B cell (primary cell): ENCODE measurements around the gene PCDHGA8. TPM values are rescaled to one million over a fixed set of nuclear protein-coding genes. Genes with fewer than 3 reads are reported as not detected.

Source experiments
- ATAC-seq: fragments of 200-7000 bp; cut with Tn5 transposase; one replicate; pipeline ENCODE4 v1.10.0; 2021; ENCODE audit warnings: low read depth, mild to moderate bottlenecking, moderate number of reproducible peaks, moderate library complexity
- CTCF ChIA-PET: fragments of 350-600 bp; sonication (Branson Sonifier 250); formaldehyde crosslinking; loops from one replicate; lab custom pipeline; 2021; ENCODE audit warnings: antibody characterized with exemption, inconsistent platforms; lab: Charles Lee
- POLR2A ChIA-PET: fragments of 350-600 bp; sonication (Branson Sonifier 250); formaldehyde crosslinking; loops from one replicate; lab custom pipeline; 2021; ENCODE audit warnings: antibody characterized with exemption; lab: Charles Lee
- DNase-seq: peaks from one replicate; pipeline ENCODE4 v3.0.0; 2013
- H2AFZ ChIP-seq: 2 replicates; pipeline ENCODE4 v1.6.1; 2012; ENCODE audit warnings: mild to moderate bottlenecking, low read depth, low read length; ENCODE audit not compliant: insufficient read depth, poor library complexity, severe bottlenecking
- H3K27ac ChIP-seq, 2 donors: 1 replicate in 1 of 2; 2 replicates in 1 of 2; pipeline ENCODE4 v1.5.1; 2012 to 2013; ENCODE audit warnings: low read length in 2 of 2, mild to moderate bottlenecking in 2 of 2, moderate library complexity in 1 of 2
- H3K27me3 ChIP-seq, 4 experiments: fragments of 200-600 bp in 1 of 4; sonication (generic) in 1 of 4; replicated peaks in 1 of 4; 1 replicate in 2 of 4; 2 replicates in 2 of 4; pipeline versions ENCODE4 v1.6.1 to v1.7.0; 2013 to 2016; ENCODE audit warnings: low read length in 3 of 4, mild to moderate bottlenecking in 2 of 4, mixed read lengths in 1 of 4, moderate library complexity in 1 of 4; ENCODE audit not compliant: insufficient read depth in 4 of 4, control insufficient read depth in 3 of 4; ENCODE audit errors: control extremely low read depth in 1 of 4
- H3K36me3 ChIP-seq, 2 experiments: replicated peaks in 1 of 2; 1 replicate in 1 of 2; 2 replicates in 1 of 2; pipeline versions ENCODE4 v1.6.1 to v1.7.1; 2013; ENCODE audit warnings: low read length in 1 of 2; ENCODE audit not compliant: insufficient read depth in 2 of 2, control insufficient read depth in 1 of 2; ENCODE audit errors: control extremely low read depth in 1 of 2, extremely low read depth in 1 of 2
- H3K4me1 ChIP-seq, 2 donors: fragments of 200-600 bp in 1 of 2; sonication (generic) in 1 of 2; 1 replicate in 1 of 2; 2 replicates in 1 of 2; pipeline versions ENCODE4 v1.5.1 to v1.6.1; 2013 to 2017; ENCODE audit warnings: low read length in 2 of 2; ENCODE audit not compliant: control insufficient read depth in 2 of 2, insufficient read depth in 2 of 2
- H3K4me2 ChIP-seq: replicated peaks from 2 replicates; pipeline ENCODE3; 2012; ENCODE audit warnings: mild to moderate bottlenecking, low read depth, low read length; ENCODE audit not compliant: poor library complexity, severe bottlenecking
- H3K4me3 ChIP-seq, 5 experiments: fragments of 200-600 bp in 1 of 5; sonication (generic) in 1 of 5; 1 replicate in 3 of 5; 2 replicates in 2 of 5; pipeline versions ENCODE4 v1.5.1 to v1.7.0; 2011 to 2016; ENCODE audit warnings: low read length in 4 of 5, mild to moderate bottlenecking in 4 of 5, low read depth in 2 of 5, control low read depth in 1 of 5, moderate library complexity in 1 of 5; ENCODE audit not compliant: insufficient read depth in 1 of 5; ENCODE audit errors: control extremely low read depth in 1 of 5, extremely low read depth in 1 of 5
- H3K79me2 ChIP-seq: fragments of 200-600 bp; sonication (generic); one replicate; pipeline ENCODE4 v1.6.0; 2016; ENCODE audit warnings: low read length; ENCODE audit not compliant: control insufficient read depth, insufficient read depth
- H3K9ac ChIP-seq: fragments of 200-600 bp; sonication (generic); 2 replicates; pipeline ENCODE4 v1.6.1; 2017; ENCODE audit warnings: mild to moderate bottlenecking, low read length, moderate library complexity
- H3K9me3 ChIP-seq, 3 donors: one replicate each; pipeline versions ENCODE4 v1.6.1 to v1.7.1; 2013; ENCODE audit warnings: low read length in 2 of 3; ENCODE audit not compliant: control insufficient read depth in 2 of 3, insufficient read depth in 1 of 3; ENCODE audit errors: control extremely low read depth in 1 of 3
- H4K20me1 ChIP-seq: 2 replicates; pipeline ENCODE4 v1.6.0; 2012; ENCODE audit warnings: mild to moderate bottlenecking, low read length; ENCODE audit not compliant: insufficient read depth, control insufficient read depth, poor library complexity, severe bottlenecking
- H3K27ac Mint-ChIP-seq: one replicate; pipeline ENCODE4 v1.8.0; 2021; ENCODE audit warnings: mixed read lengths
- H3K27me3 Mint-ChIP-seq: one replicate; pipeline ENCODE4 v1.8.0; 2021; ENCODE audit warnings: mixed read lengths
- H3K4me1 Mint-ChIP-seq: one replicate; pipeline ENCODE4 v1.8.0; 2021; ENCODE audit warnings: mixed read lengths
- H3K4me3 Mint-ChIP-seq: one replicate; pipeline ENCODE4 v1.8.0; 2021; ENCODE audit warnings: mixed read lengths
- H3K9me3 Mint-ChIP-seq: one replicate; pipeline ENCODE4 v1.8.0; 2022; ENCODE audit warnings: mixed read lengths; ENCODE audit not compliant: insufficient read depth
- EZH2 ChIP-seq: IDR thresholded peaks from 2 replicates; pipeline ENCODE4 v1.6.1; 2012; ENCODE audit warnings: borderline replicate concordance, low read depth, mild to moderate bottlenecking, moderate library complexity, low read length; ENCODE audit not compliant: insufficient read depth, poor library complexity, severe bottlenecking
- WGBS: methylation state at CpG from one replicate; pipeline ENCODE4 v1.1.5; 2013; ENCODE audit warnings: missing lambda C conversion rate; ENCODE audit not compliant: insufficient coverage; 5-methylcytosine and 5-hydroxymethylcytosine counted together
- intact Hi-C: fragments of 100-400 bp; cut with micrococcal nuclease; formaldehyde crosslinking; loops from one replicate; pipeline ENCODE4 v1.10.0; 2022
- polyA plus RNA-seq: library from polyadenylated mRNA; depleted of rRNA; stranded (reverse); fragments of >200 nt; gene quantifications from 2 replicates; pipeline ENCODE4 v1.2.3, GENCODE V29; 2012
- total RNA-seq, 2 donors: library from RNA; stranded (reverse); fragments of 120-200 nt in 1 of 2; gene quantifications; 1 replicate in 1 of 2; 2 replicates in 1 of 2; pipeline versions ENCODE4 v1.2.3 to v1.2.4, GENCODE V29; 2013 to 2022
- TF ChIP-seq, protein P1 (sequence below): fragments of 200-600 bp; IDR thresholded peaks from one replicate; pipeline ENCODE4 v1.8.0; 2022; ENCODE audit warnings: antibody characterized with exemption, mild to moderate bottlenecking

Gene PCDHGA8
- total and polyA plus RNA-seq, 2 donors (not counting 1 experiment from before 2014, with no cell fraction given), result 0.21 to 1.2 TPM

DNA sequence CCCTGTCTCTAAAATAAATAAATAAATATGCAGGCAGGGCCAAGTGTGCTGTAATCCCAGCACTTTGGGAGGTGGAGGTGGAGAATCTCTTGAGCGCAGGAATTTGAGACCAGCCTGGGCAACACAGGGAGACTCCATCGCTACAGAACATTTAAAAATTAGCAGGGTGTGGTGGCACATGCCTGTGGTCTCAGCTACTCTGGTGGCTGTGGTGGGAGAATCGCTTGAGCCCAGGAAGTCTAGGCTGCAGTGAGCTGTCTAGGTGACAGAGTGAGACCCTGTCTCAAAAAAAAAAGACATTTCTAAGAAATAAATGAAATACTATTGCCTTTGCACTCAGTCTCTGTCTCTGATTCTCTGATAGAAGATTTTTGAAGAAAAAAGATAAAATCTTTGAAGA is 19.1 kb downstream of the PCDHGA8 start:
- Histone ChIP-seq H3K27ac (no peak overlapping the region), H4K20me1 (no peaks in the 10 kb centered on the region), H3K9me3 (peaks cover 0 to 54% (median 20%) of the 10 kb centered on the region in 3 donors), H3K79me2 (no peaks in the 10 kb centered on the region), H3K36me3 (no peaks in the 10 kb centered on the region), H3K4me3 (no peak overlapping the region), H3K27me3 (peaks cover 0 to 70% (median 56%) of the 10 kb centered on the region in 4 experiments), H3K4me2 (no peak overlapping the region), H2AFZ (no peak overlapping the region), H3K9ac (no peak overlapping the region), H3K4me1 (peaks cover 11 to 15% of the 10 kb centered on the region in 2 donors)
- Mint-ChIP-seq H3K4me3 (no peak overlapping the region), H3K4me1 (peaks cover 16% of the 10 kb centered on the region), H3K9me3 (peaks cover 8% of the 10 kb centered on the region), H3K27me3 (peaks cover 63% of the 10 kb centered on the region), H3K27ac (no peak overlapping the region)
- DNase-seq (no peak), ATAC-seq (no peak)
- POLR2A ChIA-PET, result interaction anchor here (1.0 kb wide), 1 partner anchor 152 kb away, joined by 3 read pairs; no protein-coding TSS in a partner anchor
- WGBS, result 95% methylated on average over 2 of the region's 3 CpGs
- intact Hi-C loops, result loop anchor here (10.0 kb wide), 1 partner anchor 87 kb away; the partner anchor contains the start of gene TAF7
- CTCF ChIA-PET, result interaction anchor here (1.1 to 6.3 kb wide), 5 partner anchors 19 to 152 kb away, joined by 3 to 56 read pairs (median 24); partner anchors contain the start of gene PCDHGA12
- no peak for TF ChIP-seq EZH2
- TF ChIP-seq, protein P1, sequence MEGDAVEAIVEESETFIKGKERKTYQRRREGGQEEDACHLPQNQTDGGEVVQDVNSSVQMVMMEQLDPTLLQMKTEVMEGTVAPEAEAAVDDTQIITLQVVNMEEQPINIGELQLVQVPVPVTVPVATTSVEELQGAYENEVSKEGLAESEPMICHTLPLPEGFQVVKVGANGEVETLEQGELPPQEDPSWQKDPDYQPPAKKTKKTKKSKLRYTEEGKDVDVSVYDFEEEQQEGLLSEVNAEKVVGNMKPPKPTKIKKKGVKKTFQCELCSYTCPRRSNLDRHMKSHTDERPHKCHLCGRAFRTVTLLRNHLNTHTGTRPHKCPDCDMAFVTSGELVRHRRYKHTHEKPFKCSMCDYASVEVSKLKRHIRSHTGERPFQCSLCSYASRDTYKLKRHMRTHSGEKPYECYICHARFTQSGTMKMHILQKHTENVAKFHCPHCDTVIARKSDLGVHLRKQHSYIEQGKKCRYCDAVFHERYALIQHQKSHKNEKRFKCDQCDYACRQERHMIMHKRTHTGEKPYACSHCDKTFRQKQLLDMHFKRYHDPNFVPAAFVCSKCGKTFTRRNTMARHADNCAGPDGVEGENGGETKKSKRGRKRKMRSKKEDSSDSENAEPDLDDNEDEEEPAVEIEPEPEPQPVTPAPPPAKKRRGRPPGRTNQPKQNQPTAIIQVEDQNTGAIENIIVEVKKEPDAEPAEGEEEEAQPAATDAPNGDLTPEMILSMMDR, result no peak

DNA sequence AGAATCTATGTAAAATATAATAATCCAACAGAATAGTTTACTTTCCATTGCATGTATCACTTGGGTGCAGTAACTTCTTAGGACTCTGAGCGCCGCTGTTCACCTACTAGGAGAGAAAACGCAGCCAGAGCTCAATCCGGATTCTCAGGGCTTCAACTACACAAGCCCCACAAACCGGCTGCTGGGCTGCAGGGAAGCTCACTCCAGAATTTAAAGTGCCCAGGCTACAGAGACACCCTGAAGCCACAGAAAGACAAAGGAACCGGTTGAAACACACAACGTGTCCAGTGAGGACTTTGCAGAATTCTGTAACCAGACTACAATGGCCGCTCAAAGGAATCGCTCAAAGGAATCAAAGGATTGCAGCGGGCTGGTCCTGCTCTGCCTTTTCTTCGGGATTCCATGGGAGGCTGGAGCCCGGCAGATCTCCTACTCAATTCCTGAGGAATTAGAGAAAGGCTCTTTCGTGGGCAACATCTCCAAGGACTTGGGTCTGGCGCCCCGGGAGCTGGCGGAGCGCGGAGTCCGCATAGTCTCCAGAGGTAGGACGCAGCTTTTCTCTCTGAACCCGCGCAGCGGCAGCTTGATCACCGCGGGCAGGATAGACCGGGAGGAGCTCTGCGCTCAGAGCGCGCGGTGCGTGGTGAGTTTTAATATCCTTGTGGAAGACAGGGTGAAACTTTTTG is 20.6 kb downstream of the PCDHGA8 start, which contains the start of gene PCDHGA10:
PCDHGA10 (plus strand) TSS at position 134 of the 686 bp plus-strand sequence; CDS start at position 323, 189 bp downstream.
- peaks cover 0 to 69% (median 55%) of the 10 kb centered on the region in 4 experiments for H3K27me3 ChIP-seq
- no peak within 1 kb of the TSS for H3K27ac ChIP-seq
- peaks cover 11 to 15% of the 10 kb centered on the region in 2 donors for H3K4me1 ChIP-seq
- TF ChIP-seq, protein P1, result peak; percentile 82
- TF ChIP-seq EZH2, result no peak
- Mint-ChIP-seq H3K4me1 (peaks cover 18% of the 10 kb centered on the region), H3K4me3 (peak within 1 kb of the TSS; percentile 87), H3K9me3 (peaks cover 8% of the 10 kb centered on the region), H3K27ac (peak within 1 kb of the TSS; percentile 17), H3K27me3 (peaks cover 59% of the 10 kb centered on the region)
- DNase-seq (peak; percentile 65), ATAC-seq (peak; percentile 68)
- H2AFZ ChIP-seq, result peak within 1 kb of the TSS; percentile 77
- CTCF ChIA-PET, result interaction anchor here (0.7 to 6.3 kb wide), 23 partner anchors 9 to 224 kb away, joined by 3 to 56 read pairs (median 4); partner anchors contain the start of genes PCDHGA11, PCDHGA12, PCDHGA9 and PCDHGB3
- intact Hi-C loops, result loop anchor here (1.0 to 10.0 kb wide), 4 partner anchors 88 to 151 kb away; partner anchors contain the start of gene TAF7
- 16% methylated on average over 22 of the region's 31 CpGs for WGBS
- peaks cover 0 to 57% (median 19%) of the 10 kb centered on the region in 3 donors for H3K9me3 ChIP-seq
- H3K9ac ChIP-seq, result peak within 1 kb of the TSS; percentile 63
- H3K4me3 ChIP-seq, result peak within 1 kb of the TSS; percentile 5 to 63 (median 45)
- peak within 1 kb of the TSS; percentile 74 for H3K4me2 ChIP-seq
- no peaks in the 10 kb centered on the region for H4K20me1 ChIP-seq
- H3K79me2 ChIP-seq, result no peaks in the 10 kb centered on the region
- POLR2A ChIA-PET, result no interaction called here
- no peaks in the 10 kb centered on the region for H3K36me3 ChIP-seq
